Right cardiac atrium (tissue), 5 donors: ENCODE results near the gene KRTAP3-1. TPM values are rescaled to one million over a fixed set of nuclear protein-coding genes. Genes with fewer than 3 reads are reported as not detected.

Source experiments
- ATAC-seq, 2 donors: fragments of 200-7000 bp; cut with Tn5 transposase; one replicate each; pipeline versions ENCODE4 v1.8.0 to v1.9.1; 2020; ENCODE audit warnings: moderate library complexity in 2 of 2, mild to moderate bottlenecking in 1 of 2
- DNase-seq, 3 donors: peaks; one replicate each; pipeline ENCODE4 v3.0.0-alpha.2; 2020
- H3K27ac ChIP-seq: one replicate; pipeline ENCODE4 v1.5.1; 2013; ENCODE audit warnings: mild to moderate bottlenecking, low read length, control low read depth, moderate library complexity
- H3K27me3 ChIP-seq: one replicate; pipeline ENCODE4 v1.6.1; 2013; ENCODE audit not compliant: control insufficient read depth, insufficient read depth
- H3K4me1 ChIP-seq: one replicate; pipeline ENCODE4 v1.6.1; 2013; ENCODE audit warnings: low read length; ENCODE audit not compliant: control insufficient read depth, insufficient read depth
- H3K4me3 ChIP-seq: one replicate; pipeline ENCODE4 v1.5.1; 2013; ENCODE audit warnings: low read length, control low read depth
- H3K9me3 ChIP-seq: one replicate; pipeline ENCODE4 v1.6.1; 2013; ENCODE audit warnings: low read length; ENCODE audit not compliant: control insufficient read depth
- WGBS: extraction: QIAGEN DNeasy Blood & Tissue Kit; methylation state at CpG from one replicate; pipeline ENCODE4 v1.1.7; 2013; 5-methylcytosine and 5-hydroxymethylcytosine counted together
- intact Hi-C, 4 donors: fragments of 100-400 bp; cut with DNase I; formaldehyde crosslinking; loops; one replicate each; pipeline versions ENCODE4 v1.11.0 to v1.14.0; 2022 to 2023
- polyA plus RNA-seq: library from polyadenylated mRNA; stranded (reverse); fragments of 200-250 nt; gene quantifications from one replicate; pipeline ENCODE4 v1.2.3, GENCODE V29; 2013
- total RNA-seq, 4 donors: library from RNA; stranded (reverse); fragmentation: NEBNext Ultra II Directional; extraction: Animal tissue kit (Norgen Biotek cat#: 25700); gene quantifications; one replicate each; pipeline ENCODE4 v1.2.1, GENCODE V29; 2021
- donor health status: healthy with polysubstance abuse.
- donor health status: DM: no; HTN: yes; CAD: no.
- donor health status: DM: no; HTN: no; CAD: no.
- donor health status: DM: no; HTN: yes; CAD: no; lungs with severe emphysema.
- donor health status: DM: yes; HTN: yes; CAD: no.

KRTAP3-1 gene
- total and polyA plus RNA-seq, 5 donors: not detected

DNA sequence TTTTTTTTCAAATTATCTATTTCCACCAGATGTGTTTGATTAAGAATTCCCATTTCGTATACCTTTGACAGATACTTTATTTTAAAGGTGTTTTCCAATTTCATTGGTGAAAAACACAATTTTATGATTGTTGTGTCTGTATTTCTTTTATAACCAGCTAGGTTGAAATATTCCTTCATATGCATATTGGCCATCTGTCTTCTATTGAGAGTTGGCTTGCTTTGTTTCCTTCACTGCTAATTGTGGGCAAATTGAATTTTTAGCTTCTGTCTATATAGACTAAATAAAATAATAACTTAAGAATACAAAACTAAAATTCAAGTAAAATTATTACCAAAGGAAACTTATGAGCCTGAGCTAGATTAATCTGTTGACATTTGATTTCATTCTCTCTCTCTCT is 13.8 kb downstream of the KRTAP3-1 start:
- Histone ChIP-seq H3K4me3 (no peak overlapping the region), H3K27ac (no peak overlapping the region), H3K27me3 (no peaks in the 10 kb centered on the region), H3K9me3 (no peaks in the 10 kb centered on the region), H3K4me1 (no peaks in the 10 kb centered on the region)
- DNase-seq (no peak), ATAC-seq (no peak)
- WGBS: 54% methylated on average over 1 of the region's 1 CpG
- intact Hi-C loops: no loop called here

GRCh38 chr17:40993839-40994238 is 15.1 kb downstream of the KRTAP3-1 start, which contains the start of gene KRTAP3-3:
Gene KRTAP3-3, minus strand, starts transcription at chr17:40994164. Its CDS starts 67 bp downstream, at chr17:40994097.
- ATAC-seq (no peak), DNase-seq (no peak)
- no peak within 1 kb of the TSS for H3K27ac ChIP-seq
- no peaks in the 10 kb centered on the region for H3K4me1 ChIP-seq
- H3K4me3 ChIP-seq: no peak within 1 kb of the TSS
- H3K27me3 ChIP-seq: no peaks in the 10 kb centered on the region
- intact Hi-C loops: no loop called here
- 36% methylated on average over 4 of the region's 4 CpGs for WGBS
- no peaks in the 10 kb centered on the region for H3K9me3 ChIP-seq

GRCh38 chr17:40993084-40993483 is 15.8 kb downstream of the KRTAP3-1 start:
- ATAC-seq: no peak
- Histone ChIP-seq H3K9me3 (no peaks in the 10 kb centered on the region), H3K4me1 (no peaks in the 10 kb centered on the region), H3K27ac (no peak overlapping the region), H3K4me3 (no peak overlapping the region), H3K27me3 (no peaks in the 10 kb centered on the region)
- no peak for DNase-seq
- intact Hi-C loops: no loop called here
- 96% methylated on average over 2 of the region's 2 CpGs for WGBS

DNA sequence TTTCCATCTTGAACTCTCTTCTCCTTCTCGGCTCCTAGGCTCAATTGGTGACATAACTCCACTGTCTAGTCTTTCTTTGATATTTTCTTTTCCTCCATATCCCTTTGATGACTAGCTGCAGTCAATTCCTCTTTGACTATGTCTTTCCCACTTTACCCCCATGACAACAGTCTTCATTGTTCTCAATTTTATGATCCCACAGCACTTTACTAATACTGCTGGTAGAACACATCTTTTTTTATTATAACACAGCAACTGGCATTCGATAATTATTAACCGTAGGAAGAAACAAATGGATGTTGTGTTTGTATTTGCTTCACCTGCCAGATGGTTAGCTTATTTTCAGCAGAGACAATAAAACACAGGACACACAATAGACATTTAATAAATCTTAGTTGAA is 16.3 kb downstream of the KRTAP3-1 start:
- DNase-seq (no peak), ATAC-seq (no peak)
- intact Hi-C loops: no loop called here
- H3K27me3 ChIP-seq: no peaks in the 10 kb centered on the region
- no peak overlapping the region for H3K27ac ChIP-seq
- 84% methylated on average over 3 of the region's 3 CpGs for WGBS
- H3K9me3 ChIP-seq: no peaks in the 10 kb centered on the region
- H3K4me3 ChIP-seq: no peak overlapping the region
- no peaks in the 10 kb centered on the region for H3K4me1 ChIP-seq

- no peaks in the 10 kb centered on the region for H3K4me1 ChIP-seq
- H3K9me3 ChIP-seq: no peaks in the 10 kb centered on the region
- intact Hi-C loops: no loop called here
- H3K4me3 ChIP-seq: no peak overlapping the region
- no peak overlapping the region for H3K27ac ChIP-seq
- no peaks in the 10 kb centered on the region for H3K27me3 ChIP-seq
- DNase-seq (no peak), ATAC-seq (no peak)
- WGBS: 59% methylated on average over 8 of the region's 8 CpGs
Observed at GRCh38 chr17:40986920-40987319, 22.0 kb downstream of the KRTAP3-1 start.

DNA sequence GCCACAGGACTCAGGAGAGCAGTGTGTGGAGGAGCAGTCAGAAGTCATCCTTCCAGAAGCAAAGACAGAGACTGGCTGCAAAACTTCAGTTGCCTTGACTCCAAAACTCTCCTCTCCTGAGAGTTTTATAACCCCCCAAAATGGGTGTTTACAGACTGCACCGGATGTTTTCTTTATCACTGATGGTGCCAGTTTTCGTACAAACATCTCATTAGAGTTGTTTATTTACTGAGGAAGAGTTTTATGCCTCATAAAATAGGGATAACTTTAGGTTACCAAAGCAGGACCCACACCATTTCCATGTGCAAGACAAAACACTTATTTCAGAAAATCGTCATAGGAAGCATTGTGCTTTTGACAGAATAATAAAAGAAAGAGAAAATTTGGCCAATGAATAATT is 24.7 kb downstream of the KRTAP3-1 start, which contains the start of gene KRT40:
Gene KRT40 (minus strand): TSS at position 101 of the 400 bp plus-strand sequence. CDS start 53 bp downstream, at position 48.
- DNase-seq (no peak), ATAC-seq (no peak)
- 65% methylated on average over 3 of the region's 3 CpGs for WGBS
- intact Hi-C loops: no loop called here
- Histone ChIP-seq H3K4me3 (no peak within 1 kb of the TSS), H3K27me3 (no peaks in the 10 kb centered on the region), H3K9me3 (no peaks in the 10 kb centered on the region), H3K4me1 (no peaks in the 10 kb centered on the region), H3K27ac (no peak within 1 kb of the TSS)

DNA sequence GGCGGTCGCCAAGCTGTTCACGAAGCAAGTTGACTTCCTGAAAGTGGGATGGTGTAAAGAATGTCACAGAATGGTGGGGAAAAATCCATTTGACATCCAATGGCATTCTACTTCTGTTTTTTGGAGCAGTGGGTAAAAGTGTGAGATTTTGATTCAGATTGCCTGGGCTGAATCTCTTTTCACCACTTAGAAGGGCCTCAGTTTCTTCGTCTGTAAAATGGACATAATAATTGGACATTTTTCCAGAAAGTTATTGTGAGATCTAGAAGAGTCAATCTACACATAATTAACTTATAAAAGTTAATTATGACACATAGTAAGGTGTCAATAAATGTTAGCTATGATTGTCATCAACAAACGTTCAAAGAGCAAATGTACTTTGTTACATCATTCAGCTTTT is 27.8 kb downstream of the KRTAP3-1 start:
- no peak overlapping the region for H3K27ac ChIP-seq

DNA sequence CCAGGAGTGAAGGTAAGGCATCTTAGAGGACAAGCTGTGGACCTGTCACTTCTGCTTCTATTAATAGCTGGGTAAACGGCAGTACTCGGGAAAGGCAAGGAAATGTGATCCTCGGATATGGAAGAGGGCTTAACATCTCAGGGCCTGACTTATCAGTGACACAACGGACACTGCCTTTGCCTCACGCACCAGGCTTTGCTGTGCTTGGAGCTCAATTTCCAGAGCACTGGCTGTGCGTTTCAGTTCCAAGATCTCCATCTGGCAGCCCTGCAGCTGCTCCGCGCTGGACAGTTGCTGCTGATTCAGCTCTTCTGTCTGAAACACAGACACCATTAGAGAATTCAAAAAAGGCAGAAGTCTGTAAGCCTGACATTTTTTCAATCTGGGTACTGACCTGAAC is 28.3 kb downstream of the KRTAP3-1 start:
- no peak overlapping the region for H3K4me3 ChIP-seq
- ATAC-seq (no peak), DNase-seq (peak in 2 of 3 donors; percentile 13 to 59)
- no peaks in the 10 kb centered on the region for H3K4me1 ChIP-seq
- H3K27ac ChIP-seq: no peak overlapping the region
- 16% methylated on average over 8 of the region's 8 CpGs for WGBS
- no peaks in the 10 kb centered on the region for H3K9me3 ChIP-seq
- peaks cover 3% of the 10 kb centered on the region for H3K27me3 ChIP-seq
- intact Hi-C loops: no loop called here

More for the DNA sequence above, 27.8 kb downstream of the KRTAP3-1 start:
- Histone ChIP-seq H3K9me3 (no peaks in the 10 kb centered on the region), H3K27me3 (peaks cover 3% of the 10 kb centered on the region), H3K4me3 (no peak overlapping the region), H3K4me1 (no peaks in the 10 kb centered on the region)
- WGBS: 42% methylated on average over 5 of the region's 5 CpGs
- no peak for DNase-seq
- no peak for ATAC-seq
- intact Hi-C loops: no loop called here

DNA sequence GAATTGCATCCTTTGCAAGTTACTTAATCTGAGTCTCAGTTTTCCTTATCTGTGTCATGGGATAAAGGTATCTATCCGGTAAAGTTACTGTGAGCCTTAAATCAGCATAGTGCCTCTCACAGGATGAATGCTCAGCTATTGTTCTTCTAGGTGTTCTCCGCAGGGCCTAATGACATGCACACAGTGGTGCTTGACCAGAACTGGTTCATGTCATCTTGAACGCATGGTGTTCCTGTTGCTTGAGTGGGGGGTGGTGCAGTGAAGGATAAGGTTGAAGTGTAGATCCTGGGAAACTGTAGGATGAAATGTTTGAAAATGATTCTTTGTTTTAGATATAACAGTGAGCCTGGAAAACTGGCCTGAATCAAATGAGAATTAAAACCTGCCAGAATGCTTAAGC is 28.8 kb downstream of the KRTAP3-1 start:
- ATAC-seq (no peak), DNase-seq (no peak)
- H3K27me3 ChIP-seq: peaks cover 3% of the 10 kb centered on the region
- H3K4me1 ChIP-seq: no peaks in the 10 kb centered on the region
- intact Hi-C loops: no loop called here
- H3K4me3 ChIP-seq: no peak overlapping the region
- H3K27ac ChIP-seq: no peak overlapping the region
- 71% methylated on average over 3 of the region's 3 CpGs for WGBS
- H3K9me3 ChIP-seq: no peaks in the 10 kb centered on the region

- DNase-seq: peak in 1 of 3 donors; percentile 31
- 66% methylated on average over 13 of the region's 13 CpGs for WGBS
- intact Hi-C loops: no loop called here
- Histone ChIP-seq H3K27ac (no peak overlapping the region), H3K27me3 (peaks cover 3% of the 10 kb centered on the region), H3K4me3 (no peak overlapping the region), H3K9me3 (no peaks in the 10 kb centered on the region), H3K4me1 (no peaks in the 10 kb centered on the region)
- ATAC-seq: no peak
Observed at GRCh38 chr17:40978575-40979151, 30.3 kb downstream of the KRTAP3-1 start.

DNA sequence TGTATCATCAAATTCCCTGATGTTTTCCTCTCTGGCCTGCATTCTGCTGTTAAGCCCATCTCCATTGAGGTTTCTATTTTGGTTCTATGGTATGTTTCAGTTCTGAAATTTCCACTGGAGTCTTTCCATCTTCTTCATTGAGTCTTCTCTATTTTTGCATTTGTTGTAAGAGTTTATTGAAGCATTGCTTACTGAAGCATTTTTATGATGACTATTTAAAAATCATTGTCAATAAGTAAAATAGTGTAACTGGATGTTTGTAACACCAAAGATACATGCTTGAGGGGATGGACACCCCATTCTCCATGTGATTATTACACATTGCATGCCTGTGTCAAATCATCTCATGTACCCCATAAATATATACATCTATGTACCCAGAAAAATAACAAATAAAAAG is 33.4 kb downstream of the KRTAP3-1 start:
- Histone ChIP-seq H3K27me3 (peaks cover 3% of the 10 kb centered on the region), H3K4me3 (no peak overlapping the region), H3K27ac (no peak overlapping the region), H3K4me1 (no peaks in the 10 kb centered on the region), H3K9me3 (no peaks in the 10 kb centered on the region)
- intact Hi-C loops: no loop called here
- DNase-seq (no peak), ATAC-seq (no peak)

GRCh38 chr17:40974366-40974765 is 34.6 kb downstream of the KRTAP3-1 start:
- Histone ChIP-seq H3K4me1 (no peaks in the 10 kb centered on the region), H3K27ac (no peak overlapping the region), H3K9me3 (no peaks in the 10 kb centered on the region), H3K4me3 (no peak overlapping the region), H3K27me3 (peaks cover 3% of the 10 kb centered on the region)
- no peak for ATAC-seq
- intact Hi-C loops: no loop called here
- no peak for DNase-seq
- 87% methylated on average over 3 of the region's 3 CpGs for WGBS
